GM23248 (cell line): Measurements from ENCODE around the gene PTDSS2.

Source experiments
- EZH2 ChIP-seq: fragments of 200-600 bp; sonication (generic); IDR thresholded peaks from 2 replicates; pipeline ENCODE4 v1.6.1; 2018; ENCODE audit warnings: antibody characterized with exemption, mild to moderate bottlenecking; ENCODE audit not compliant: insufficient read depth, poor library complexity, severe bottlenecking
- EZH2phosphoT487 ChIP-seq: fragments of 200-600 bp; sonication (generic); IDR thresholded peaks from 2 replicates; pipeline ENCODE4 v1.6.1; 2018; ENCODE audit warnings: antibody characterized with exemption, moderate library complexity, mild to moderate bottlenecking, low read depth; ENCODE audit not compliant: insufficient read depth

- TF ChIP-seq EZH2phosphoT487 (no peak), EZH2 (no peak)
Measured at GRCh38 chr11:455566-456147, 5.6 kb downstream of the PTDSS2 start.
